Endothelial cell (in vitro differentiated cells): ENCODE data around the gene ARHGAP6. TPM values are rescaled to one million over a fixed set of nuclear protein-coding genes. Genes with fewer than 3 reads are reported as not detected.

Experiments used
- DNase-seq: peaks from one replicate; pipeline ENCODE4 v3.0.0; 2021; ENCODE audit warnings: low spot score
- H3K27ac Mint-ChIP-seq: one replicate; pipeline ENCODE4 v1.8.0; 2021; ENCODE audit warnings: mixed read lengths, inconsistent platforms; ENCODE audit not compliant: unreplicated experiment
- H3K27me3 Mint-ChIP-seq: one replicate; pipeline ENCODE4 v1.8.0; 2021; ENCODE audit warnings: mild to moderate bottlenecking, moderate library complexity, mixed read lengths, inconsistent platforms; ENCODE audit not compliant: unreplicated experiment
- H3K36me3 Mint-ChIP-seq: one replicate; pipeline ENCODE4 v1.8.0; 2021; ENCODE audit warnings: mild to moderate bottlenecking, low read depth, mixed read lengths, inconsistent platforms; ENCODE audit not compliant: unreplicated experiment
- H3K4me1 Mint-ChIP-seq: one replicate; pipeline ENCODE4 v1.8.0; 2021; ENCODE audit warnings: mild to moderate bottlenecking, mixed read lengths, inconsistent platforms; ENCODE audit not compliant: unreplicated experiment
- H3K4me3 Mint-ChIP-seq: one replicate; pipeline ENCODE4 v1.8.0; 2021; ENCODE audit warnings: mild to moderate bottlenecking, mixed read lengths, inconsistent platforms; ENCODE audit not compliant: unreplicated experiment
- H3K9me3 Mint-ChIP-seq: one replicate; pipeline ENCODE4 v1.8.0; 2021; ENCODE audit warnings: mixed read lengths, inconsistent platforms; ENCODE audit not compliant: unreplicated experiment
- CTCF ChIP-seq: fragments of 200-600 bp; sonication (generic); IDR thresholded peaks from one replicate; pipeline ENCODE4 v1.5.0; 2021; ENCODE audit warnings: antibody characterized with exemption; ENCODE audit not compliant: unreplicated experiment
- total RNA-seq: library from RNA; stranded (reverse); fragmentation: NEBNext Ultra II Directional; extraction: Animal tissue kit (Norgen Biotek cat#: 25700); gene quantifications from one replicate; pipeline ENCODE4 v1.2.1, GENCODE V29; 2021; ENCODE audit not compliant: unreplicated experiment

The ARHGAP6 gene
- total RNA-seq, 1 donor from 2014 or later: 4.1 TPM

GRCh38 chrX:11564546-11564945 is 101.2 kb downstream of the ARHGAP6 start:
- TF ChIP-seq CTCF: no peak
- Mint-ChIP-seq H3K27ac (no peak overlapping the region), H3K36me3 (no peaks in the 10 kb centered on the region), H3K4me3 (no peak overlapping the region), H3K4me1 (no peaks in the 10 kb centered on the region), H3K27me3 (no peaks in the 10 kb centered on the region), H3K9me3 (no peaks in the 10 kb centered on the region)
- DNase-seq: no peak

- Mint-ChIP-seq H3K4me3 (no peak overlapping the region), H3K27ac (no peak overlapping the region), H3K27me3 (no peaks in the 10 kb centered on the region), H3K4me1 (no peaks in the 10 kb centered on the region), H3K36me3 (no peaks in the 10 kb centered on the region), H3K9me3 (no peaks in the 10 kb centered on the region)
- DNase-seq: no peak
- TF ChIP-seq CTCF: no peak
Measured at GRCh38 chrX:11562570-11562969, 103.2 kb downstream of the ARHGAP6 start.

DNA sequence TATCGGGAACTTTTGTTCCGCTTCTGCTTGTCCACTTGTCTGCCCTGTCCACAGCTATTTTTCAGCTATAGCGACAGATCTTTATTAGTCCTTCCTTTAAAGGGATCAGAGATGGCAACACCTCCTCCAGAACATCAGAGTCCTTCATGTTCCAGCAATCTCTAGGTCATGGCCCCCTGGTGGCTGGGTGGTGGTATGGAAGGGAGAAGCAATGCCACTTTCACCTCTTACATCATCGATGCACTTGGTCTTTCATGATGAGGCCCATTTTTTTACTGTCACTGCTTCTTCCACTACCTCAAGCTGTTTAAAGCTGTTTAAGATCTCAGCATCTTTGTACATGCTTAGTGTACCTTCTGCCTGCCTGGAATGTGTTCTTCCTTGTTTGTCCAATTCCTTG is 106.7 kb downstream of the ARHGAP6 start:
- Mint-ChIP-seq H3K4me3 (no peak overlapping the region), H3K9me3 (no peaks in the 10 kb centered on the region), H3K27ac (no peak overlapping the region), H3K4me1 (no peaks in the 10 kb centered on the region), H3K27me3 (no peaks in the 10 kb centered on the region), H3K36me3 (no peaks in the 10 kb centered on the region)
- TF ChIP-seq CTCF: peak; percentile 52
- DNase-seq: peak; percentile 11

GRCh38 chrX:11557120-11557519 is 108.6 kb downstream of the ARHGAP6 start:
- Mint-ChIP-seq H3K4me1 (no peaks in the 10 kb centered on the region), H3K4me3 (no peak overlapping the region), H3K36me3 (no peaks in the 10 kb centered on the region), H3K27me3 (no peaks in the 10 kb centered on the region), H3K27ac (no peak overlapping the region), H3K9me3 (no peaks in the 10 kb centered on the region)
- no peak for TF ChIP-seq CTCF
- no peak for DNase-seq

DNA sequence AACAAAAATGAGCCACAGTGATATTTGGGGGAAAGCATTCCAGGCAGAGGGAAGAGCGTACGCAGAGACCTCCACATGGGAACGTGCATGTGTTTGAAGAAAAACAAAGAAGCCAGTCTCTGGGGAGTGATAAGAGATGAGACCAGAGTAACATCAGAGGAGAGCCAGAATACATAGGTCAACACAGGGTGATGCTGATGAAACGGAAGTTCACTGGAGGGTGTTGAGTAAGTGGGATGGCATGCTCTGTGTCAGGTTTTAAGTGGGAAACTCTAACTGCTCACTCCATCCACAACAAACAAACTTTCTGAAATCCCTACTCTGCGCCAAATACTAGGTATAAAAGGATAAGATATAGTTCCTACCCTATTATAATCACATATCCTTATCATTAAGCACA is 110.0 kb downstream of the ARHGAP6 start:
- no peak overlapping the region for H3K27ac Mint-ChIP-seq
- no peak for TF ChIP-seq CTCF
- no peaks in the 10 kb centered on the region for H3K9me3 Mint-ChIP-seq
- H3K27me3 Mint-ChIP-seq: no peaks in the 10 kb centered on the region
- DNase-seq: no peak
- no peaks in the 10 kb centered on the region for H3K36me3 Mint-ChIP-seq
- H3K4me1 Mint-ChIP-seq: no peaks in the 10 kb centered on the region
- H3K4me3 Mint-ChIP-seq: no peak overlapping the region
